GM21619 (cell line): Measurements from ENCODE around the gene ENDOD1.

Experiments
- ATAC-seq: cut with Tn5 transposase; IDR thresholded peaks from one replicate; pipeline ENCODE4 v1.9.1; 2021; ENCODE audit not compliant: unreplicated experiment

Gene ENDOD1

DNA sequence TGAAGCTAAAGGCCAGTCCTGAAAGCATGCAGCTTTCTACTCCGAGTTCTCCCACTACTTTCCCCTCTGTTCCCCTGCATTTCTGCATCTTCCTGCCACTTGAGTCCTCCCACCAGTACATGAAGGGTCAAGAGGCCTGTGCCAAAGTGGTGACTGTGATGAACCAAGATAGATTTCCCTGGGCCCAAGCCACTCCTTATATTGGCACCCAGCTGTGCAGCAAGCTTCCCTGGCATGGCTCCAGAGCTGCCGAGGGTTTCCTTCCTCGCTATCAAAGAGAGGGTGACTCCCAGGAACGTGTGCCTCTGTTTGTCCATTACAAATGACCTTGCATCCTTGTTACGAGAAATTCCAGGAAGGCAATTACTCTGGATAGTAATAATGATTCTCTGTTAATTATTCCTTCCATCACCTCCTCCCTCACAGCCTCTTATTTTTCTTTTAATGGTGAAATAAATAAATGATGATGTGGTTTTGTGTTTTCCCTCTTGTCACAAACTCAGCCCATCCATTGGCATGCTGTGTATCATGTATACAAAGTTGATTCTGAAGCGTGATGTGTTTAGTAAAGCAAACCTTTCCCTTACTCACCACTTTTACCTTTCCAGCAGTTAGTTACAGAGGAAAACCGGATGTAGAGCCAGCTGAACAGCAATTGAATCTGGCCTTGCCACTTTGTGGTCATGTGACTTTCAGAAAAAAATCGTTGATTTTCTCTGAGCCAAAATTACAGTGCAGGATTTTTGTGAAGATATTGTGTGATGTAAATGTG, 14.7 kb upstream of the ENDOD1 start:
- ATAC-seq: no peak

DNA sequence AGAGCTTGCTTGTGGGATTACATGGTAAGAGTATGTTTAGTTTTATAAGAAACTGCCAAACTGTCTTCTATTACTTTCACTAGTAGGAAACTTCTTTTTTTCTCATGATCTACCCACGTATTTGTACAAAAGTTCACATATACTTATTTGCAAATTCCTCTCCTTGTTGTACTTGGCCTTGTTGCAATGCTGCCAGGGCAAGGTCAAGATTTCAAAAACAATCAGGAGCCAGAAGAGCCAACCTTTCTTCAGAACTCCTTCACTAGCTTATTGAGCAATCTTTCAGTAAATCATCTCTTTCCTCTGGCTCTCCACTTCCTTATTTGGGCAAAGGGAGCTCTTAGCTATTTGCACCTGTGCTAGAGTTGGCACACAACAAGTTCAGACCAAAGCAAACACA, 13.2 kb upstream of the ENDOD1 start:
- peak; percentile 62 for ATAC-seq

DNA sequence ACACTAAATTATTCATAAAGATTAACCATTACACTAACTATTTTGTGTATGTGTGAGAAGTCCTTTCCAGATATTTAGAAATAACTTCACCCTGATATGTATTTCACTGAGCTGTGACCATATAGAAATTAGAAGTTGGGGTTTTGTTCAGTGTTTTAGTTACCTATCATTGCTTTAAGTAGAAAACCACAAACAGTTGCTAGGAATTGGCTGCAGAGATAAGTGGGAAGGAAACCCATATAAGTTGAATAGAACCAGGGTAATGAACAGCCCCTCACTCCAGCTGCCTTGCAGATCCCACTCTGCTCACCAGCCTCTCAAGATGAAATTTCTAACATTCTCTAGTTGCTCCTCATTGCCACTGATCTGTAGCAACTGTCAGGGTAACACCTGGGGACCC, 12.7 kb upstream of the ENDOD1 start:
- no peak for ATAC-seq

DNA sequence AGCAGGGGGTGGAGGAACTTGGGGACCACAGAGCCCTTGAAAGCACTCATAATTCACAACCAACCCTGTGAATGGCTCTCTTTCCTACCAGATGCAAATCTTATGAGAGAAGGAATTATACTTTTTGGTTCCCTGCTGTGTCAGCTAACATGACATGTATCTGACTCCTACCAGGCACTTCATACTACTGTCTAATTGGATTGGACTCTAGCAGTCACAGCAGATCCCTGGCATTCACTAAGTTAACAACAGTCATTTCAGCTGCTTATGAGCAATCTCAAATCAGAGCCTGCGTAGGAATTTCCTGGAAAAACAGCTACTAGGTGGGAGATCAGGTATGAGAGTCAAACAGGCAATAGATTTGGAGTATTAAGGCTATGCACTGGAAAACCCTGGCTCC, 11.1 kb upstream of the ENDOD1 start:
- no peak for ATAC-seq

DNA sequence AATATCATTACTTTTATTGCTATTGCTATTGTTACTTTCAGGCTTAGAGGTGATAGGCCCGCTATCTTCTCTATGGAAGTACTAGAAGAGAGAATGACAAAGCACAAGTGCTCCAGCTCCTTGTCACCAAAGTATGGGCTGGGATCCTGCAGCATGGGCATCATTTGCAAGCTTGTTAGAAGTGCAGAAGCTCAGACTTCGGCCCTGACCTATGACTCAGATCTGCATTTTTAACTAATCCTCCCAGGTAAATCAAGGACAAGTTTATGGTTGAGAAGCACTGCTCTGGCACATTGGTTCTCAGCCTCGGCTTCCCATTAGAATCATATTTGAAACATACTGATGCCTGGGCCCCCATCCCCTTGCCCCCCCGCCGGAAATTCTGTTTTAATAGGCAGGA, 8.6 kb upstream of the ENDOD1 start:
- no peak for ATAC-seq

DNA sequence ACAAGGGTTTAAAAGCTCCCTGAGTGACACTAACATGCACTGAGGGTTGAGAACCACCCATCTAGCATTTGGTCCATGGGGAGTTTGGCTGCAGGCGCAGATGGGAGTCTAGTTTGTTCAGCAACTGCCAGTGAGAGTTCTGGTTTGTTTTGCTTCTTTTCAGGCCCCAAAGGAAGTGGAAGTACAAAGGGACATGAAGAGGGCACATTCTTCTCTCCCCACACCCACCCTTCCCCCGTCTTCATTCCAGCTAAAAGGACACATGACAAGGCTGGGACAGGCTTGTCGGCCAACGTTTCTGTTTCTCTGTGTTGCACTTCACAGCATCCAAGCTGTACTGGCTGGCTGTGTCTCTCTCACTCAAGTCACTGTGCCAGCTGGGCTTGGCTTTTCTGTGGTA, 8.2 kb upstream of the ENDOD1 start:
- ATAC-seq: no peak

DNA sequence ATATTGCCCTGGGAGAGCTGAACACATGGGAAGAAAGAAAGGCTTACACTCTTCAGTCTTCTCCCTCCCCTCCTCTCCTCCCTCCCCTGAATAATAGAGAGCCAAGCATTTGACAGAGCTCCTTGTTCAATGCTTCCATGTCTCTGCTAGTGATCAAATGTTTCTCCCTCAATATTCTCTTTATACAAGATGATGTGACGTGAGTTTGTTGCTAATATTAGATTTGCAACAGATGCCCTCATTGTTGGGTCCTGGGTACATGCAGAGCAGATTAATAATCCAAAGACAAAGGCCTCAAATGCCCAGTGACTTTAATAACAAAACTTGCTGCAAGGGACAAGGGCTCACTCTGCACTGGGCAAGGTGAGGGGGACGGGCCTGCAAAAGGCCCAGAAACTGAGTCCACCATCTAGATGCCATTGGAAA, 7.1 kb upstream of the ENDOD1 start:
- no peak for ATAC-seq

DNA sequence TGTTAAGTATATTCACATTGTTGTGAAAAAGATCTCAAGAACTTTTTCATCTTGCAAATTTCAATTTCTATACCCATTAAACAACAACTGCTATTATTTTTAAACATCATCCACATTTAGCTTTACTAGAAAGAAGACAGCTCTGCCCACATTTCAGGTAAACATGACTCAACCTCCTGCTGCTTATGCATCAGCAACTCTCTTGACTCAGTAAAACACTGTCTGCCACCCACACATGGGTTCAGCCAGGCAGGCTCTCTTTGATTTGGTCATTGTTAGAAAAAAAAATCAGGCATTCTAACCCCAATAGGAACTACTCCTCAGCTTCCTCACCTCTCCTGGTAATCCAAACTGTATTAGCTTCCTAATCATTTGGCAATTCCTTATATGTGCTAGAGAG, 5.1 kb upstream of the ENDOD1 start:
- peak; percentile 43 for ATAC-seq

DNA sequence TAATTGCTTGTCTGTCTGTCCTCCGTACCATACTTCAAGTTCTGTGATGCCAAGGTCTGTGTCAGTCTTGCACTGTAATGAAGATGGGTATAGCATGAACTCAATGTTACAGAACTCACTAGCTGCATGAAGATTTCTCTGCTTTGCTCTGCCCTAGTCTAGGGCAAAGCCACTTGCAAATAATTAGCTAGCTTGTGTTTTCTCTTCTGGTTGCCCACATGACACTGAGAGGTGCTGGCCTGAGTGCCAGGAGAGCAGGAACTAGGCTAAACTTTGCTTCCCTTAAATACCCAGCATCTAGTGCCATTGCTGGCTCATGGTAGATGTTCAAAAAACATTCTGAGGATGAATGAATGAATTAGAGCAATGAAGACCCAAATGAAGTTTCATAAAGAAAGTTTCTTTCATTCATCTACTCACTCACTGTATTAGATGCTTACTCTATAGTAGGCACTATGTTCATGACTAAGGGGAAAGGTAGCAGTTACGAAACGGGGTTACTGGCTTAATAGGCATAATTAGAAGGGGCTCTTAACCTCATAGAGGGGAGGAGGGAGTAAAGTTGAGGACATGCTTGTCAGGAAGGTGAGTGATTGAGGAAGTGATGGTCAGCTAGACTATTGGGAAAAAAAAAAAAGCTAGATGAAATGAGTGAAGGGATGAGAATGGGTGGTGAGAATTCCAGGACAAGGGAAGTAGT, 4.4 kb upstream of the ENDOD1 start:
- ATAC-seq: no peak

DNA sequence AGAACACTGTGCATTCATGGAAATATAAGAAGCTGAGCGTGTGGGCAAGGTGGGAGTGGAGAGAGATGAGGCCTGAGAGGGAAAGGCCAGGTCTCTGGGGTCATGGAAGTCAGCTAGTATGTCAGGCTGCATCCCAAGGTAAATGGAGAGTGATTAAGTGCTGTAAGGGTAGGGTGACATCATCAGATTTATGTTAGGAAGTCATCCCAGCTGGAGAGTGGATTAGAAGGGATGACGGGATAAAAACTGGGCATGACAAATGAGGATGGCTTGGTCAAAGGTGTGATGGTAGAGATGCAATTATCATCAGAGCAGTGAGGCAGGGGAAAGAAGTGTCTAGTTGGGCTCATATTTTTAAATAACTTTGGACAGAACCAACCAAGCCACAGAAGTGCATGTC, 3.5 kb upstream of the ENDOD1 start:
- no peak for ATAC-seq

DNA sequence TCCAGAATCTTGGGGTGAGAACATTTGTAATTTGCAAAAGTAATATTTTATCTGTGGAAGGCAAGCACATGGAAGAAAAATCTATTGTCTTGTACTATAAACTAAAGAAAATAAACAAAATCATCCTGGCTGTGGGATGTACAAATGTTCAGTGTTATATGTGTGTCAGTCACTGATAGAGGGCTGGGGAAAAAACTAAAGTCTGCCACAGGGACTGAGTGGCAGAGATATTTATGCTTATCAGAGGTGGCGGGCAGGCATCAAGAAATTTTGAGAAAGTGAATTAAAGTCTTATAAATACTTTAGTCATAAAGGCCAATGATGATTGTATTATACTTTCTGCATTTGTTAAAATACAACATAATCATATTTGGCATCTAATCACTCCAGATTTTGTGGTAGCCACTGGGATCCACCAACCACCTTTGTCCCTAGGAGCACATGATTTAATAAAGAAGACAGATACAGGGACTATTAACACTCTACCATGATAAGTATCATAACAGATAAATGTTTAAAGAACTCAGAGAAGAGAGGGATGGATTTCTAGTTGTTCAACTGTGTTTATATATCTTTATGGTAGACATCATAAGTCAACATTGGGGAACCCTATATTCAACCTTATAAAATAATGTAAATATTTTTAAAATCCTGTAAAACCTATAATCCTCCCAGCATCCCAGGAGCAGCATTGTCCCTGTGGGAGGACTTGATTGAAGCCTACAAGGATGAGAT, 2.6 kb upstream of the ENDOD1 start:
- no peak for ATAC-seq

DNA sequence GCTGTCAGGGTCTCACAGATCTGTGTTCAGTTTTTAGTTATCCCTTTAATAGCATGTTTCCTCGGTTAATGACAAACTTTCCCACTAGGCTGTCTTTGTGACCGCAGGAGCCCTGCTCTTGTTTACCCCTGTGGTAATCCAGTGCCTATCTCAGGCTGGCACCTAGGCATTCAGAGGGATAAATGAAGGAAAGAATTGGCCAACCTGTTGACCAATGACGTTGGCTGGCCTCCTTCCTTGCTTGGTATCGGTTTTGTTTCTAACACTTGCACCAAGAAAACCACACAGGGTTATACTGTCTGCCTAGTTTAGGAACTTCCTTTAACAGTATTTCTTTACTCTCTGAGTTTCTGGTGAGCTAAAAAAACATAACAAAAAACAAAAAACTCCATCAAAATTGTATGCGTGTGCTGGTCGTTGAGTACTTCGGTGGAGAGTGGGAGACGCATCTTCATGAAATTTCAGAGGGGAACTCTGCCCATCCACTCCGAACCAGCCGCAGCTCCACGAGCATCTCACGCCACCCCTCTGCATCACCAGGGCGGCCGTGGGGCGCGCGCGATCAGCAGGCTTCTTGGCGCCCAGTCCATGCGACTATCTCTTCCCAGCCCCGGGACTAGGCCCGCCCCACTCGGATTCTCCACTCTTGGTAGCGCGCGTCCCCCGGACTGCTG, 563 bp upstream of the ENDOD1 start:
- ATAC-seq: peak; percentile 42

DNA sequence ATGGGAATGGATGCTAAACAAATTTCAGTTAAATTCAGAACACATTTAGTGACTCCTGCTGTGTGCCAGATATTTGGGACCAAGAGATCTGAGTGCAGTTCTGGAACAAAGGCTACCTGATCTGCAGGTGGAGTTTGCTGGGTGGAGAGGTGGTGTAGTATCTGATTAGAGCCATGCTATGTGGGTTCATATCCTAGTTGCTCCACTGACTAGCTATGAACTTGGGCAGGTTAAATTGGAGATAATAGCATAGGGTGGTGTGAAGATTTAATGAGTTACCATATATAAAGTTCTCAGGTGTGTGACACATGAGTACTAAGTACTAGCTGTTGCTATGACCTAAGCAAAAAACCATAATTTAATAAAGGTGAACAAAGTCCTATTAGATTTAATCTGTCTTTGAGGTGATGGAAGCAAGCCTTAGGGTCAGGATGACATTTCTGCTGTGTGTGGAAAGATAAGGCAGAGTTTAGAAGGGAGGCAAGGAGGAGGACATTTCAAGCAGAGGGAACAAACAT, 2.1 kb downstream of the ENDOD1 start:
- ATAC-seq: no peak

DNA sequence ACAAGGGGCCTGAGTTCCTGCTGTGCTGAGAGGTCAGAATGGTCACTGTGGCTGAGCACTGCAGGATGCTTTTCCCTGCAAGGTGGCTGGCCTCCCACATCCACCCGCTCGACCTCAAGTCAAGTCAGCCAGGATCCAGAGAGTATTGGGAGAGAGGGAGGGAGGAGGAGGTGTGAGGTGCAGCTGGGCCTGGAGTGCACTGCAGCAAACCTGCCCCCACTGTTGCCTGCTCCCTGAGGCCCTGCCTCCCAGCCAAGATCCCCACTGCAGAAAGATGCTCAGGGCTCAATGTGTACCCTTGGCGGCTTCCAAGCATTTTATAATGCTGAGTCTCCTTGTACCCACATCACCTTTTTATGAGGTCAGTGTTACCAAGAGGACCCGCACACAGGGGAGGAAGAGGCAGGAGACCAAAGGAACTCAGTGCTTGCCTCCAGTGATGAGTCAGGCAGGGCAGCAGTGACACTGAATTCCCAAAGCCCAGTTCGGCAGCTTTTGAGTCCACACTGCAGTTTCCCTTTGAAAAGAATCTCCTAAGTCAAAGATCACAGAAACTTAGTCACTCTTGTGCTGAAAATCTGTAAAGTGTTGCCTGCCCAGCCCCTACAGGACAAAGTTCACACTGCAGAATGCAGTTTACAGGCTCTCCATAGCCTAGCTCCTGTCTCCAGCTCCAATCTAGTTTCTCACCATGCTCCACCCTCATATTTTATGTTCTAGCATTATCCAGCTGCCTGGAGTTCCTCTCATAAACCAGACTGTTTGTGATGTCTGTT, 3.1 kb downstream of the ENDOD1 start:
- ATAC-seq: no peak

DNA sequence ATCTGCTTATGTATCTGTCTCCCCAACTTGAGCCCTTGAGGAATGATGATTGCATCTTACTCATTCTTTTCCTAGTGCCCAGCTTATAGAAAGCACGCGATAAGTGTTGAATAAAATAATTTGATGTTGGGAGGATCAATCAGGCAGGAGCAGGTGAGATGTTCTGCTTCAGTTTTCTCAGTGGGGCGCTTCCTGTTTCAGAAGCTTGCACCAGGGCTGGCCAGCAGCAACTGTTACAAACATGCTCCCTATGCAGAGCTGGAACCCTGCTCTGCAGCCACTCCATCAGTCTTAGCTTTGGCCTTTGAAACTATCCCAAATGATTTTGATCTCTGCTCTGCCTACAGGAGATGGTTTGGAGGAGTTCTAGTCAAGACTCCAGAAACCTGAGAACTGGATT, 3.9 kb downstream of the ENDOD1 start:
- no peak for ATAC-seq

DNA sequence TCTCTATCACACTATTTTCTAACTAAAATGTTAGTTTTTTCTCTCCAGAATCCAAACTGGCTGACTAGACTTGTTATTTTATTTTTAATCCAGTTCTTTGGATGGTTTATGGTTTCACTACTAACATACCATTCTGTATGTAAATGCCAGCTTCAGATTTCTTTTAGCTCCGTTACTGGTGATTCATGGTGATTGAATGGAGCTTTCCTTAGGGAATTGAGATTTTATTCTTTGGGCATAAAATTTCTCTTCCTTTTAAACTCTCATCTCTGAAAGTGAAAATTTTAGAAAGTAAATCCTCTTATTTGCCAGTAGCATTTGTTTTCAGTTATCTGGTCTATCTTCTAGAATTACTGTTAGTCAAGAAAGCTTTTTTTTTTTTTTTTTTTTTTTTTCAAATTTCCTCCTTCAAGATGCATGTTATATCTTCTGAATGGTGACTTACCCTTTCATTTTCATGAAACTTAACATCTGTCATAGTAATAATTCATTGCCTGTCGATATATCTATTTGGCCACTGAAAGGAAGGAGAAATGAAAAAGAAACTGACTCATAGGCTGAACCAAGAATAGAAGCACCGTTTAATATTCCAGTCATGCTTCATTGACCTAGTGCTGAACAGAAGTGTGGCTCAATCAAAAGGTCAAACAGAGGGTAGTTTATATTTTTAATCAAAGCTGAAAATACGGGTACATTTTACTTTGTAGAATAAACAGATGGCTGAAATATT, 6.4 kb downstream of the ENDOD1 start:
- peak; percentile 82 for ATAC-seq

DNA sequence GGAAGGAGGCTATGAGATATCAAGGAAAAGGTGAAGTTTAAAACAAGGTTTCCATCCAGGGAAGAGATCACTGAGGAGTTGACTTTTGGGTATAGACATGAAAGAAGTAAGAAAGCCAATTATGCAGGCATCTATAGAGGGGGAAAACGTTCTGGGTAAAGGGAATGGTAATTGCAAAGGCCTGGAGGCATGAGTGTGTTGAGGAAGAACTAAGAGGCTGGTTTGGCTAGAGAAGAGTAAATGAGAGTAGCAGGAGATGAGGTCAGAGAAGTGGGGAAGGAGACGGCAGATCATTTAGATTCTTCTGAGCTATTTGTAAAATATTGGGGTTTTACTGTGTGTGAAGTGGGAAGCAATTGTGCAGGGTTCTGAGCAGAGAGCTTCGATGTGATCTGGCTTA, 7.6 kb downstream of the ENDOD1 start:
- no peak for ATAC-seq

DNA sequence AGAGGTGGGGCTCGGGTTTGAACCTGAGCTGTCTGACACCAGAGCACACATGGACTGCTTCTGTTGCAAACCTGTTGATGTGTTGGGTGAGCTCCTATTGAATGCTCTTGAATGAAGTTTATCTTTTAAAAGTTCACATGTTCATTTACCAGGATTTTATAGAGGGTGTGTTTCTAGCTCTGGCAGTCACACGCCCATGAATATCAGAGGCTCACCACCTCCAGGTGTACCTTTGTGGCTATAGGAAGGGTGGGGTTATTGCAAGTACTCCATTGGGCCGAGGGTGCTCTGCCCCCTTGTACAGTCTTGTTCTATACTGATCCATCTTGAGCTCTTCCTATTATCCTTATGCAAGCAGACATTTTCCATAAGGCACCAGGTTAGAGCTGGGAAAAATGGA, 9.2 kb downstream of the ENDOD1 start:
- ATAC-seq: no peak

DNA sequence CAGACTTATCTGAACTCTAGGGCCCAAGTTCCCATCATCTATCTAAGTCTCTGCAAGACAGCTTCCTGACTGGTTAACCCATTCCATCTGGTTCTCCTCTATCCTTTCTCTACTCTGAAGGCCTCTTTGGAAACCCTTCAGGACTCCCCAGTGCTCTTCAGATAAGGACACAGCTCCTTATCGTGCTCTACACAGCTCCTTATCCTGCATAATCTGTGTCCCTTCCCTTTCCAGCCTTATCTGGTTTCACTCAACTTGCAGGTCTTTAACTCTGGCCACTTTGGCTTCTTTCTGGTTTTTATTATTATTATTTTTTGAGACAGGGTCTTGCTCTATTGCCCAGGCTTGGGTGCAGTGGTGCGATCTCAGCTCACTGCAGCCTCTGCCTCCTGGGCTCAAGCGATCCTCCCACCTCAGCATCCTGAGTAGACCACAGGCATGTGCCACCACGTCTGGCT, 10.6 kb downstream of the ENDOD1 start:
- ATAC-seq: no peak
